HG03520 (cell line): ENCODE measurements around the gene PLA2G6.

Experiments used
- ATAC-seq: cut with Tn5 transposase; IDR thresholded peaks from one replicate; pipeline ENCODE4 v1.9.1; 2021; ENCODE audit warnings: mild to moderate bottlenecking, moderate library complexity; ENCODE audit not compliant: unreplicated experiment

The PLA2G6 gene

DNA sequence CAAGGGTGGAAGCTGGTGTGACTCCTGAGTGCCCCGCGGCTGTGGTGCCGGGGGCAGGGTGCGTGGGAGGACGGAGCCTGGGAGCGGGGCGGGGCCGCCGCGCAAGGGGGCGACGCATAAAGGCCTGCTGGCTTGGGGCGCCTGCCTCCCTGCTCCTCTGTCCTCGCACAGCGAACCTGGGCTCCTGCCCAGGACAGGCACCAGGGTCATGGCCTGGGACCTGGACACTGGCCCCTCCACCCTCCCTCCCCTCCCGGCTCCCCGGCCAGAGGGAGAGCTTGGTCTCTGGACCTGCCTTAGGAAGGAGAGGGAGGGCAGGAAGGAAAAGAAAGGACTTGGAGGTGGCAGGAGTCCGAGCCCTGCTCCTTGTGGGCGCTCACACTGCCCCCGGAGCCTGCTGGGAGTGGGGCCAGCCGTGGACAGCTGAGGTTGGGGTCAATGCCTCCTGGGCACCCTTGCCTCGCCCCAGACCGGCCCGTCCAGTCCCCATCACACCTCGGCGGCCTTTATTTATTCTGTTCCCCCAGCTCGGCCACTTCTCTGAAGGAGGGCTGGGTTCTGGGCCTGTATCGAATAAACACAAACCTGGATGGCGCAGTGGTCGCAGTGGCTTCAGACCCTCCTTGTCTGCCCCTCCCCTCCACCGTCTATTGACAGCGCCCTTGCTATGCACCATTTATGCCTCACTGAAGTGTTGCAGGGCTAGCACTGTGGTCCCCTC, 106.4 kb downstream of the PLA2G6 start:
- no peak for ATAC-seq

DNA sequence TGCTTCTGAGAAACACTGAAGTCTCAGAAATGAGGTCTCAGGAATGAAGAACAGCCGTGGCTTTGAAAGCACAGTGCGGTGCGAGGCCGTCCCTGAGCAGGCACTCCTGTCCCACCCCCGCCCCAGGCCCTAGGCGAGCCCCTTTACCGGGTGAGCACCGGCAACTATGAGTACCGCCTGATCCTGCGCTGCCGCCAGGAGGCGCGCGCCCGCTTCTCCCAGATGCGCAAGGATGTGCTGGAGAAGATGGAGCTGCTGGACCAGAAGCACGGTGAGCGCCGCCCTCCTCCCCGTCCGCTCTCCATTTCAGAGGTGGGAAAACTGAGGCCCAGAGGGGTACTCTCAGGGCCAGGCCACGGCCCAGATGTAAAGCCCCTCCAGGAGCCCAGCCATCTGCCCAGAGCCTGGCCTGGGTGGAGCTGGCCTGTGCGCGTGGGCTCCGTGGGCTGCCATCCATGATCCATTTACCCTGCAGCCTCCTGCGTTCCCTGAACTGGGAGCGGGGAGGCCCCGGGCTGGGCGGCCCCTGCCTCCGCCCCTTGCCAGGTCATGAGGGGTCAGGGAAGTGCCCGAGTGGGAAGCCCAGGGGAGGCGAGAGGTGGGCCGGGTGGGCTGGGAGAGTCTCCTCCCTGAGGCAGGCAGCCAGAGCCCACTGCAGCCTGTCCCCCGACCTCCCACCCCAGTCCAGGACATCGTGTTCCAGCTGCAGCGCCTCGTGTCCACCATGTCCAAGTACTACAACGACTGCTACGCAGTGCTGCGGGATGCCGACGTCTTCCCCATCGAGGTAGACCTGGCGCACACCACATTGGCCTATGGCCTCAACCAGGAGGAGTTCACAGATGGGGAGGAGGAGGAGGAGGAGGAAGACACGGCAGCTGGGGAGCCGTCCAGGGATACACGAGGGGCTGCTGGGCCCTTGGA, 107.2 kb downstream of the PLA2G6 start:
- no peak for ATAC-seq

DNA sequence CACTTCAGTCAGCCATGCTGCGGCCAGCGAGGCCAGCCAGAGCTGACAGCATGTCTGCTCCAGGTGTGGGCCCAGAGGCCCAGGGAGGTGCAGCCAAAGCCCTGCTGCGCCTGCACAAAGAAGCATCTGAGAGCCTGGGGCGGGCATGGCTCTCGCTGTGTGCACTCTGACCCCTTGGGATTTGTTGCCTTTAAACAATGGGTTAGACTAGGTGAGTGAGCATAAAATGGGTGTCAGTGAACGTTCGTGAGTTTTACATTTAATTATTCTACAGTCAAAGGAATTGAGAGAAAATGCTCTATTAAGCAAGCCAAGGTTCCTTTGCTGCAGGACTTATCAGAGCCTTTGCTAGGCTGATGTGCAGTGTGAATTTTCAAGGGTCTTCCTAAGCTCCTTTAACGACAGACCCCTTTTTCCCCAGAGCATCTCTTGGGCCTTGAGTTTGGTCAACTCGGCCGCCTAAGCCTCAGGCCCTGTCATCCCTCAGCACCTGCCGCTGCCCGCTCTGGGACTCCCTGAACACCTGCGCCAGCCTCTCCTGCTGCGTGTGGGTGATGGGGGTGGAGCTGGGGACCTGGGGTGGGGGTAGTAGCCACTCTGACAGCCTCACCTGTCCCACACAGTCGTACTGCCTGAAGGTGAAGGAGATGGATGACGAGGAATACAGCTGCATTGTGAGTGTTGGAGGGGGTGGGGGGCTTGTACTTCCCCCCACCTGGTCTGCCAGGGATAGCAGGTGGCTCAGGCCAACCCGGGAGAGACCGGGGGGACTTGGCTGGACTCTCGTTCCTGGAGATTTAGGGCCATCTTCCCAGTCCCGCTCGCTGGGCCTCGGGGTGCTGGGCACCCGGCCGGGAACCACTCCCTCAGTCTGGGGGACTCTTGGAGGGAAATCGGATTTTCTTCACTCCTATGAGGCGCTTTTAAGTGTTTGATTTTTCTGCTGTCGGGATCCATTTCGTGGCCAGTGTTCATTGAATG, 108.2 kb downstream of the PLA2G6 start:
- no peak for ATAC-seq

DNA sequence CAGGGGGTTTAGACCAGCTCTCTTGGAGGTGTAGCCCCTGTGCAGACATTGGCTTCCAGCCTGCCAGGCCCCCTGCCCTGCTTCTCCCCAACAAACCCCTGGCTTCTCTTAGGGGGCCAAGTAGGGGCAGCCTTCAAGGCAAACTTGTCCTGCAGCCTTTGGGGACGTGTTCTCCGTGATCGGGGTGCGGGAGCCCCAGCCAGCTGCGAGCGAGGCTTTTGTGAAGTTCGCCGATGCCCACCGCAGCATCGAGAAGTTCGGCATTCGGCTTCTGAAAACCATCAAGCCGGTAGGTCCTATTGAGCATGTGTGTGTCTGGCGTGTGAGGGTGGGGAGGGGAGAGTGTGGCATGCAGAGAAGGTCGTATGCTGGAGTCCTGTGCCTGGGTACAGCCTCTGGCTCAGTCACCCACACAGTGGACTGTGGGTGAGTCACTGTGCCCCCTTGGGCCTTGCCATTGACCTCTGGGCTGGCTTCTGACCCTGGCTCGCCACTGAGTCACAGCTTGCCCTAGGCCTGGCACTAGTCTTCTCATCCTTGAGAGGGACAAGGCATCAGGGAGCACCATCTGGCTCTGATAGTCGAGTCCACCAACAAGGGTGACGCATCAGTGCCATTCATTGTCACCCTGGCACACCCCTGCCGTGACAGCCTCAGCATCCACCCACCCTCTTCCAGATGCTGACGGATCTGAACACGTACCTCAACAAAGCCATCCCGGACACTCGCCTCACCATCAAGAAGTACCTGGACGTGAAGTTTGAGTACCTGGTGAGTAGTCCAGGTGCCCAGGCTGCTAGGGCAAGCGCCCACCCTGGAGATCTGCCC, 109.1 kb downstream of the PLA2G6 start:
- ATAC-seq = no peak

DNA sequence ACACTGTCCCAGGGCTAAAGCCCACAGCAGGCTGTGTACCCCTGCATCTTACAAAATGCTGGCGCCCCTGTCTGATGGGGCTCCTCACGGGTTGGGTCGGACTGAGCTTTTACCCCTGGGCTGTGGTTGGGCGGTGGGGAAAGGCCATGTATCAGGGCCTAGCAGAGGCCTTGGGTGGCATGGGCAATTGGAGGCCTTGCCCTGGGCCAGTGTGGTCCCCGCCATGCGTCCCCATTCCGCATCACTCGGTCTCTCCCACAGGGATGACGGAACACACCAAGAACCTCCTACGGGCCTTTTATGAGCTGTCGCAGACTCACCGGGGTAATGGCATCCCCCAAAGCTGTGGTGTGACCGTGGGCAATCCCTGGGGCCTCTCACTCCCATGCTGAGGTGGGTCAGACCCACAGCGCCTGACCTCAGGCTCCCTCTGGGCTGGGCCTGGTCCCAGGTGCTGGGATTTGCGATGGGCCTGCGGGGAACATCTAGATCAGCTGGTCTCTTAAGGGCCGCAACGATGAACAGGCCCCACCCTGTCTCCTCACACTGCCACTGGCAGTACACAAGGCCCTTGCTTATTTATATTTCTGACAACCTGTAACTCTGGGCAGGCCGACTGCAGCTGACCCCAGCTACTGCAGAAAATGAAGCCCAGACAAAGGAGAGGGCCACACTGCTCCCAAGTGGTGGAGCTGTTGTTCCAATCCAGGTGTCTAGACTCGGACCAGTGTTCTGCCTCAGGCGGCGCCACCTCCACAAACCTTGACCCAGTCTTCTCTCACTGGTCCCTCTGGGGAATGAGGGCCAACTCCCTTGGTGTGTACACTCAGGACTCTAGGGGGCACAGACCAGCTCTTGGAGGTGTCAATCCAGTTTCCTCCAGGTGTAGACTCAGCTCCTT, 110.0 kb downstream of the PLA2G6 start:
- no peak for ATAC-seq

DNA sequence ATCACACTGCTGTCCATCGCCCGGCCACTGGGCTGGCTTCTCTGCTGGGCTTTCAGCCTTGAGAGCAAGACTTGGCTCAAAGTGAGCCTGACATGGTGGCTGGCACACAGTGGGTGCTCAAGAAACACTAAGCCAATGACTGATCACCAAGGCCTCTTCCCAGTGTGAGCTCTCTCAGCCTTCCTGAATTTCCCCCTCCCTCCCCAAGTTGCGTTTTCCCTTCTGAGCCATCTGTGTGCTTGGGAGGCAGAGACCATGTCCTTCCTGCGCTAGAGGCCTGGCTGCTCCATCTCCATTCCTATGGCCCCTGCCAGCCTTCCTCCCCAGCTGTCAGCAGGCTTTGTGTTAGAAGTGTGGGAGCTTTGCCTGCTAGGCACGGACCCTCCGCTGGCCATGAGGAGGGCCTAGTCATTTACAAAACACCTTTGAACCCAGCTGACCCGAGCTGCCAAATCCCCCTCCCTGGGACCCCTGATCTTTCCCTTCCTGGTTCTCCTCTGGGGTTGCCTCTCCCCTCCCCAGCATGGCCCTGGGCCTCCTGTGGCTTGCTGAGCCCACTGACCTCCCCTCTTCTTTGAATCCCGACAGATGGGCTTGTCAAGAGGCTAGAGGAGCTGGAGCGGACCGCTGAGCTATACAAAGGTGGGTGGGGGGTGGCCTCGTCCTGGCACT, 111.2 kb downstream of the PLA2G6 start:
- ATAC-seq = no peak

DNA sequence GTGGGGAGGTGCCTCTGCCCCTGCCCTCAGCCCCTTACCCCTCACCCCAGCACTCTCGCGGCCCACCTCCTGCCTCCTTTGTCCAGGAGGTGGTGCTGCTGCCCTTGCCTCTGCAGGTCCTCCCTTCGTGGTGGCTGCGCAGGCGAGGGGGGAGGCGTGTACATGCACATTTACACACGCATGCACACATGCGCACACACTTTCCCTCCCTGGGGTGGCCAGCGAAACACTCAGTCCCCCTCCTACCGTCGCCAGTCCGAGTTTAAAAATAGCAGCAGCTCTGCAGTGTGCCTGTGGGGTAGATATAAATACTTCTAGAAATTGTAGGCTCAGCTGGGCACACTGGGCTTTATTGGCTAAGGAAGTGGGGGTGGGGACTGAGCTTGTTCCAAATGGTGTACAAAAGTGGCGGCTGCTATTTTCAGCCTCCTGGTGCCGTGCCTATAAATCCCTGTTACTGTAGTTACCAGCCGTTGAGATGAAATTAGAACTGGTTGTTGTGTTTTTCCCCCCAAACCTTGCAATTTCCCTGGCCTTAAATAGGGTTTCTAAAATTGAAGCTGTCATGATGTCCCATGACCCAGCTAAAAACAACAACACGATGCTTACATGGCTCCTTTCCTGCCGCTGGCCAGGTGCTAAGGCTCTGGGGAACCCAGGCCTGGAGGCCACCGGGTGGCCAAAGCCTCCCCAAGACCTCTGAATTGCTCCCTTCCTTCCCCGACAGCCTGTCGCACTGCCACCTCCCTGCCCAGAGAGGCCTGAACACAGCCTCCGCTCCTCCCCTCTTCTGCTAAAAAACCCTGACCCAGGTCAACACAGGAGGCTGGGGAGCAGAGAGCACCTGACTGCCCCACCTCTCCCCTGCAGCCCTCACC, 112.0 kb downstream of the PLA2G6 start:
- no peak for ATAC-seq

DNA sequence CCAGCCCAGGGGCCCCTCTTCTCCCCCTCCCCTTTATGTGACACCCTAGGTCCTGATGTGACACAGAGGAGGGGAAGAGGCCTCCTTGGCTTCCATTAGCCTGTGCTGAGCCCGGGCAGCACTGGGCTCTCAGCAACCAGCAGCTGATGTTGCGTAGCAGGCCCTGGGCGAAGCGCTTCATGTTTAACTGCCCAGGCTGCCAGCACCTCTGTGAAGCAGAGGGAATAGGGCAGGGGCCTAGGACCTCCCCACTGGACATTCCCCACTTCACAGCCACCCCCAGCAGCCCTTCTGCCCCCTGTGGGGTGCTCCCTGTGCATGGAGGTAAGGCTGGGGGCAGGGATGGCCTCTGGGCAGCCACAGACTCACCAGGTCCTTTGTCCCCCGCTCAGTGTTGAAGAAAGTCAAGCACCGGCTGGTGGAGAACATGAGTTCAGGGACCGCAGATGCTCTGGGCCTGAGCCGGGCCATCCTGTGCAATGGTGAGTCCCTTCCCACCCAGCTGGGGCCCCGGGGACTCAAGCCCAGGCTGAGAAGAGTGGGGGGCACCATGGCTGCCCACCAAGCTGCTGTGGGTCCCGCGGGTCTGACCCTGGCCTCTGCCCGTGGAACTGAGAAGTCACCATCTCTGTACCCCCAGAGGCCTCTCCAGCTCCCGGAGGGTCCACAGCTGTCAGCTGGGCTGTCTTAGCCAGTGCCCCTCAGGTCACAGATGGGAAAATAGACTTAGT, 112.8 kb downstream of the PLA2G6 start:
- no peak for ATAC-seq

DNA sequence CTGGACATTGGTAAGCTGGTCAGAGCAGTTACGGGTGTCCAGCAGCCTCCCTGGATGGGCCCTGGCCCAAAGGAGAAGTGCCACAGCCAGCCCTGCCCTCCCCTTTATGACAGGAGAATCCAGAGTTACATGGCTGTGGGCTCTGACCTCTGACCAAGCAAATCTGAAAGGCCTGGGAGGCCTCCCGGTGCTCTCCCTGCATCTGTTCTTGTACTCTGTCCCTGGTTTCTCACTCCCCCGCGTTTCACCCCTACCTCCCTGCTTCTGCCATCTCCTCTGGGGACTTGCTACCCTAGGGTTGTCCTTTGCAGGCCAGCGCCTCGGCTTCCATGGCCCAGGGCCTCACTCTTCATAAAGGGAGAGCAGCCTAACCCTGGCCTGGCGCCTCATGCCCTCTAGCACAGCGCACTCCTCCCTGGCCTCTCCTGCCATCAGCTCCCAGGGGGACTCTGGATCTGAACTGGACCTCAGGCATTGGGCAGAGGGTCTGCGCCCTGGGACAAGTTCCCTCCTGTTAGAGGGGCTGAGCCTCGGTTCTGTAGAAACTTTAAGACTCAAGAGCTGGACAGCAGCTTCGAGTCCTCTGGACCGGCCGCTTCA, 113.8 kb downstream of the PLA2G6 start:
- ATAC-seq = no peak

DNA sequence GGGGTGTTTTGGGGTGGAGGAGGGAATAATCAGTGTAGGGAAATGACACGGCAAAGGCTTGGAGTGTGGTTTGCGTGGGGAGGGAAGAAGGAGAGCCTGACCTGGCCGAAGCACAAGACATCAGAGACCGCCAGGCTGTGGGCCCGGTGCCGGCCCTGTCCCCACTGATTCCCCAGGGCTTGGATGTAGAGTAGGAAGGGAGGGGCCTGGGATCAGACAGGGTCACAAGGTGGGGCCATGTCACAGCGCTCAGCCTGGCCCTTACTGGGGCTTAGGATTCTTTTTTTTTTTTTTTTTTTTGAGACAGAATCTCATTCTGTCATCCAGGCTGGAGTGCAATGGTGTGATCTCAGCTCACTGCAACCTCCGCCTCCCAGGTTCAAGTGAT, 114.6 kb downstream of the PLA2G6 start:
- ATAC-seq = no peak

DNA sequence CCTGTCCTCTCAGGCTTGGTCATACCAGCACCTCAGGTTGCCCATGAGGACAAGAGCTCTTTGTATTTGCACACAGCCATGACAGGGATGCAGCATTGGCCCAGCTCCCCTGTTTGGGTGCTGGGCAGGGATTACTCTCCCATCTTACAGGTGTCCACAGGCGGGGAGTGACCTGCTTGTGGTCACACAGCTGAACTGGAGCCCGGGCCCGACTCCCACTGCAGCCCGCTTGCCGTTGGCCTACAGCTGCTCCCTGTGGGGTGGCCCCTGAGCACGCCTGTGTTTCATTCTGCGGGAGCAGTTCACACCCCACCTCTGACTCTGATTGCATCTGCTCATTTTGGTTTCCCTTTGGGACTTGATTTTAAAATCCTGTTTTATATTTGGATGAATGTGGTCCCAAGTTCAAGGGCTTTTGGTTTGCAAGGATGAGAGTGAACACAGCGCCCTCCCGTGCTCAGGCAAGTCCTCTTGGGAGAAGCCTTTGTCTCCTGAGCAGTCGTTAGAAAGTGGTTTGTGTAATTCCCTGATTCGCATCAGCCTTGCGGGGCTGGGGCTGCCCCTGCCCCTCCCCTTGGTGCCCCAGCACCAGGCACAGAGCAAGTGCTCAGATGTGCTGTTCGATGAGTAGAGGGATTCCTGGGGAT, 115.1 kb downstream of the PLA2G6 start:
- no peak for ATAC-seq

DNA sequence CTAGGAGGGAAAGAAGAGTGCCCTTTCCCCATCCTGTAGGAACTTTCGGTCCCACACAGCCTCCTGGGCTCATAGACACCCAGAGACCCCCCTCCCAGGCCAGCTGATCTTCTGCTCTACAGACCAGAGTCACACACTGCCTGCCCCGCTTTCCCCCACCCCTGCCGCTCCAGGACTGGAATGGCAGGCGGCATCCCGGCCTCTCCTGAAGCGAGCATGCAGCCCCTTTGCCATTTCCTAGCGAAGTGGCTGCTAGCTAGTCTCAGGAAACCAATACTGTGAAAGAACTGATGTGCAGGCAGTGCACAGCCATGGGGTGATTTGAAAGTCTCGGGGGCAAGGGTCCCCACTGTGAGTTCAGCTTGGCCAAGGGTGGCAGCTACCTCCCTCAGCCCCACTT, 116.1 kb downstream of the PLA2G6 start:
- no peak for ATAC-seq

DNA sequence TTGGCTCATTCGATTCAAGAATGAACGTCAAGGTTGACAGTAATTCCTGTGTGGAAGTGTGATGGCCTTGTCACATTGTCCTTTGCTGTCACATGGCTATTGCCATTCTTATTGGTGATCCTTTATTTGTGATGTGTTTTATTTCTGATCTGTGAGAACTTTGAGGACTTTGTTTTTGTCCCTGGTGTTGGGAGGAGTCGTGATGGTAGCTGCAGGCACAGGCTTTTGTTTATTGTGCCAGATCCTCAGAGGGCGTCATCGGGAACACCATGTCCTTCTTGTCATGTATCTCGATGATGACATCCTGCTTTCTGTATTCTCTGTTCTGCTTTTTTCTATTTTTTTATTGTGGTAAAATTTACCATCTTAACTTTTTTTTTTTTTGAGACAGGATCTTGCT, 118.8 kb downstream of the PLA2G6 start:
- ATAC-seq = no peak
